ENCODE results near the gene EPRS1. TPM values are rescaled to one million over a fixed set of nuclear protein-coding genes. Genes with fewer than 3 reads are reported as not detected.

The EPRS1 gene
- total and polyA plus RNA-seq, 9 of the 15 experiments (the other 6 are each of a cell fraction or from before 2014, with no cell fraction given): 129 to 291 (median 248) TPM

- TF ChIP-seq SREBF1 (IDR thresholded peaks at IDR 0.05; ENCODE audit: borderline replicate concordance, low read depth, low read length): no peak
- peak; percentile 80; the same call in 1 of the 2 replicates for TF ChIP-seq ZNF12 (CRISPR knock-in tag; IDR thresholded peaks at IDR 0.05)
- TF ChIP-seq ZEB2 (IDR thresholded peaks at IDR 0.05): peak; percentile 18; the same call in 1 of the 2 replicates
- TF ChIP-seq, protein P1, sequence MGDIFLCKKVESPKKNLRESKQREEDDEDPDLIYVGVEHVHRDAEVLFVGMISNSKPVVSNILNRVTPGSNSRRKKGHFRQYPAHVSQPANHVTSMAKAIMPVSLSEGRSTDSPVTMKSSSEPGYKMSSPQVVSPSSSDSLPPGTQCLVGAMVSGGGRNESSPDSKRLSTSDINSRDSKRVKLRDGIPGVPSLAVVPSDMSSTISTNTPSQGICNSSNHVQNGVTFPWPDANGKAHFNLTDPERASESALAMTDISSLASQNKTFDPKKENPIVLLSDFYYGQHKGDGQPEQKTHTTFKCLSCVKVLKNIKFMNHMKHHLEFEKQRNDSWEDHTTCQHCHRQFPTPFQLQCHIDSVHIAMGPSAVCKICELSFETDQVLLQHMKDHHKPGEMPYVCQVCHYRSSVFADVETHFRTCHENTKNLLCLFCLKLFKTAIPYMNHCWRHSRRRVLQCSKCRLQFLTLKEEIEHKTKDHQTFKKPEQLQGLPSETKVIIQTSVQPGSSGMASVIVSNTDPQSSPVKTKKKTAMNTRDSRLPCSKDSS (IDR thresholded peaks at IDR 0.05; ENCODE audit: low read depth, partially characterized antibody): no peak
- TF ChIP-seq L3MBTL2 (IDR thresholded peaks at IDR 0.05): peak; percentile 25
- TF ChIP-seq ZNF121 (CRISPR knock-in tag; conservative IDR thresholded peaks at IDR 0.05): no peak
- TF ChIP-seq, protein P2, sequence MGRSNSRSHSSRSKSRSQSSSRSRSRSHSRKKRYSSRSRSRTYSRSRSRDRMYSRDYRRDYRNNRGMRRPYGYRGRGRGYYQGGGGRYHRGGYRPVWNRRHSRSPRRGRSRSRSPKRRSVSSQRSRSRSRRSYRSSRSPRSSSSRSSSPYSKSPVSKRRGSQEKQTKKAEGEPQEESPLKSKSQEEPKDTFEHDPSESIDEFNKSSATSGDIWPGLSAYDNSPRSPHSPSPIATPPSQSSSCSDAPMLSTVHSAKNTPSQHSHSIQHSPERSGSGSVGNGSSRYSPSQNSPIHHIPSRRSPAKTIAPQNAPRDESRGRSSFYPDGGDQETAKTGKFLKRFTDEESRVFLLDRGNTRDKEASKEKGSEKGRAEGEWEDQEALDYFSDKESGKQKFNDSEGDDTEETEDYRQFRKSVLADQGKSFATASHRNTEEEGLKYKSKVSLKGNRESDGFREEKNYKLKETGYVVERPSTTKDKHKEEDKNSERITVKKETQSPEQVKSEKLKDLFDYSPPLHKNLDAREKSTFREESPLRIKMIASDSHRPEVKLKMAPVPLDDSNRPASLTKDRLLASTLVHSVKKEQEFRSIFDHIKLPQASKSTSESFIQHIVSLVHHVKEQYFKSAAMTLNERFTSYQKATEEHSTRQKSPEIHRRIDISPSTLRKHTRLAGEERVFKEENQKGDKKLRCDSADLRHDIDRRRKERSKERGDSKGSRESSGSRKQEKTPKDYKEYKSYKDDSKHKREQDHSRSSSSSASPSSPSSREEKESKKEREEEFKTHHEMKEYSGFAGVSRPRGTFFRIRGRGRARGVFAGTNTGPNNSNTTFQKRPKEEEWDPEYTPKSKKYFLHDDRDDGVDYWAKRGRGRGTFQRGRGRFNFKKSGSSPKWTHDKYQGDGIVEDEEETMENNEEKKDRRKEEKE (IDR thresholded peaks at IDR 0.05; ENCODE audit: borderline replicate concordance in 1 of 2, control insufficient read depth in 1 of 2, low read depth in 2 of 2, low read length in 1 of 2): no peak
- TF ChIP-seq ZNF263 (CRISPR knock-in tag; IDR thresholded peaks at IDR 0.05; ENCODE audit: borderline replicate concordance): no peak
- TF ChIP-seq HCFC1 (IDR thresholded peaks at IDR 0.05; ENCODE audit: low read depth, low read length): peak; percentile 20; the same call in 1 of the 2 replicates
- TF ChIP-seq POLR2G (IDR thresholded peaks at IDR 0.05; ENCODE audit: low read depth, low read length): peak; percentile 84
- TF ChIP-seq MCM5 (IDR thresholded peaks at IDR 0.05; ENCODE audit: low read depth): no peak
- peak in 2 of 3 experiments; percentile 81 to 97; a peak in 4 of 6 replicates for TF ChIP-seq ZBTB11 (CRISPR knock-in tag; IDR thresholded peaks at IDR 0.05)
- TF ChIP-seq FIP1L1 (IDR thresholded peaks at IDR 0.05; ENCODE audit: low read depth, low read length, poor library complexity, severe bottlenecking): no peak
- TF ChIP-seq MCM3 (IDR thresholded peaks at IDR 0.05): no peak
- no peak for TF ChIP-seq ZKSCAN1 (IDR thresholded peaks at IDR 0.05; ENCODE audit: low read depth, low read length)
- TF ChIP-seq HMGN3 (IDR thresholded peaks at IDR 0.05; ENCODE audit: borderline replicate concordance, extremely low read depth, insufficient read length, low read depth, low read length): peak; percentile 78
- TF ChIP-seq DACH1 (IDR thresholded peaks at IDR 0.05; ENCODE audit: partially characterized antibody): peak; percentile 32
- TF ChIP-seq CC2D1A (IDR thresholded peaks at IDR 0.05): no peak
- no peak for TF ChIP-seq KLF10 (CRISPR knock-in tag; IDR thresholded peaks at IDR 0.05)
Observed at GRCh38 chr1:220094016-220094911, 48.0 kb upstream of the EPRS1 start, which contains the start of gene IARS2 (continued).
